ENCODE measurements around the gene CAPRIN1.

Gene CAPRIN1

GRCh38 chr11:34055218-34056000 lies 3.9 kb downstream of the CAPRIN1 start:
- Histone ChIP-seq H2AFZ (ENCODE audit: low read depth, low read length, severe bottlenecking) (no peak overlapping the region), H3F3A (ENCODE audit: insufficient read depth) (peaks cover 4% of the 10 kb centered on the region; the same call in 1 of the 2 replicates), H3K9me3 (ENCODE audit: insufficient read depth, low read length) (no peaks in the 10 kb centered on the region), H3K9me2 (replicated peaks; ENCODE audit: insufficient read depth, low read length) (no peaks in the 10 kb centered on the region), H3K27me3 (ENCODE audit: low read length) (no peaks in the 10 kb centered on the region), H4K20me1 (ENCODE audit: low read depth, low read length) (peaks cover 9% of the 10 kb centered on the region; the same call in 1 of the 2 replicates), H3K79me2 (ENCODE audit: insufficient read depth, low read length) (peaks cover 83% of the 10 kb centered on the region), H3K27ac (ENCODE audit: low read depth, low read length) (no peak overlapping the region), H3K4me2 (ENCODE audit: low read depth, low read length, poor library complexity, severe bottlenecking) (peak overlapping the region; percentile 89), H3K36me3 (ENCODE audit: low read length) (no peaks in the 10 kb centered on the region; the same call in 1 of the 2 replicates), H3K9ac (ENCODE audit: low read length) (no peak overlapping the region), H3K4me3 (ENCODE audit: insufficient read depth, low read length, poor library complexity, severe bottlenecking) (no peak overlapping the region)
- no peak for TF ChIP-seq EZH2phosphoT487 (conservative IDR thresholded peaks at IDR 0.05; ENCODE audit: low read length)
- TF ChIP-seq CTCF (IDR thresholded peaks at IDR 0.05; ENCODE audit: insufficient read depth, low read length, poor library complexity, severe bottlenecking): no peak

- H3K4me2 ChIP-seq (ENCODE audit: low read depth, low read length, poor library complexity, severe bottlenecking): peak overlapping the region; percentile 89
- no peak for TF ChIP-seq CTCF (IDR thresholded peaks at IDR 0.05; ENCODE audit: insufficient read depth, low read length, poor library complexity, severe bottlenecking)
- TF ChIP-seq EZH2phosphoT487 (conservative IDR thresholded peaks at IDR 0.05; ENCODE audit: low read length): no peak
- no peak overlapping the region for H3K27ac ChIP-seq (ENCODE audit: low read depth, low read length)
- no peaks in the 10 kb centered on the region for H3K9me2 ChIP-seq (replicated peaks; ENCODE audit: insufficient read depth, low read length)
- no peaks in the 10 kb centered on the region for H3K27me3 ChIP-seq (ENCODE audit: low read length)
- H3F3A ChIP-seq (ENCODE audit: insufficient read depth): no peaks in the 10 kb centered on the region; the same call in 1 of the 2 replicates
- no peak overlapping the region for H2AFZ ChIP-seq (ENCODE audit: low read depth, low read length, severe bottlenecking)
- no peaks in the 10 kb centered on the region; the same call in 1 of the 2 replicates for H3K36me3 ChIP-seq (ENCODE audit: low read length)
- H4K20me1 ChIP-seq (ENCODE audit: low read depth, low read length): peaks cover 15% of the 10 kb centered on the region; the same call in 1 of the 2 replicates
- H3K79me2 ChIP-seq (ENCODE audit: insufficient read depth, low read length): peaks cover 95% of the 10 kb centered on the region
- H3K9me3 ChIP-seq (ENCODE audit: insufficient read depth, low read length): no peaks in the 10 kb centered on the region
- no peak overlapping the region for H3K4me3 ChIP-seq (ENCODE audit: insufficient read depth, low read length, poor library complexity, severe bottlenecking)
- no peak overlapping the region for H3K9ac ChIP-seq (ENCODE audit: low read length)
Observed at GRCh38 chr11:34056672-34057071, 5.1 kb downstream of the CAPRIN1 start.

GRCh38 chr11:34063061-34063795 lies 11.7 kb downstream of the CAPRIN1 start:
- no peaks in the 10 kb centered on the region for H3K9me2 ChIP-seq (replicated peaks; ENCODE audit: insufficient read depth, low read length)
- H3K36me3 ChIP-seq (ENCODE audit: low read length): peaks cover 2% of the 10 kb centered on the region; the same call in 1 of the 2 replicates
- TF ChIP-seq EZH2phosphoT487 (conservative IDR thresholded peaks at IDR 0.05; ENCODE audit: low read length) (no peak), CTCF (IDR thresholded peaks at IDR 0.05; ENCODE audit: insufficient read depth, low read length, poor library complexity, severe bottlenecking) (no peak)
- no peak overlapping the region for H3K9ac ChIP-seq (ENCODE audit: low read length)
- peaks cover 97% of the 10 kb centered on the region for H3K79me2 ChIP-seq (ENCODE audit: insufficient read depth, low read length)
- H2AFZ ChIP-seq (ENCODE audit: low read depth, low read length, severe bottlenecking): no peak overlapping the region
- H3K27me3 ChIP-seq (ENCODE audit: low read length): no peaks in the 10 kb centered on the region
- no peaks in the 10 kb centered on the region for H3K9me3 ChIP-seq (ENCODE audit: insufficient read depth, low read length)
- H4K20me1 ChIP-seq (ENCODE audit: low read depth, low read length): peaks cover 13% of the 10 kb centered on the region
- H3F3A ChIP-seq (ENCODE audit: insufficient read depth): peaks cover 11% of the 10 kb centered on the region
- H3K4me3 ChIP-seq (ENCODE audit: insufficient read depth, low read length, poor library complexity, severe bottlenecking): no peak overlapping the region
- no peak overlapping the region for H3K27ac ChIP-seq (ENCODE audit: low read depth, low read length)
- no peak overlapping the region for H3K4me2 ChIP-seq (ENCODE audit: low read depth, low read length, poor library complexity, severe bottlenecking)
